H1 (cell line): ENCODE data around the gene USP35. TPM values are rescaled to one million over a fixed set of nuclear protein-coding genes. Genes with fewer than 3 reads are reported as not detected.

Experiments used
- CTCF ChIA-PET: fragments of 300-600 bp; sonication (Branson Sonifier 250); formaldehyde crosslinking; loops from one replicate; lab custom pipeline; 2021; ENCODE audit not compliant: partially characterized antibody; lab: Charles Lee
- POLR2A ChIA-PET: fragments of 300-600 bp; sonication (Branson Sonifier 250); formaldehyde crosslinking; loops from one replicate; lab custom pipeline; 2021; ENCODE audit warnings: inconsistent platforms; ENCODE audit not compliant: partially characterized antibody; lab: Charles Lee
- DNase-seq, 2 experiments: peaks; one replicate each; pipeline versions ENCODE4 v3.0.0 to v3.0.0-alpha.2; 2010 to 2022; ENCODE audit warnings: low spot score in 2 of 2, low read depth in 1 of 2, mixed read lengths in 1 of 2
- FAIRE-seq: peaks from 2 replicates; lab custom pipeline; 2011; peaks lifted over from hg19 to GRCh38; lab: Jason Lieb, UNC
- H2AFZ ChIP-seq: 2 replicates; pipeline ENCODE4 v1.8.1; 2012; ENCODE audit warnings: low read length, inconsistent platforms
- H2AK5ac ChIP-seq: 2 replicates; pipeline ENCODE4 v1.6.1; 2013; ENCODE audit warnings: low read depth, low read length
- H2BK120ac ChIP-seq: replicated peaks from 2 replicates; pipeline ENCODE3; 2013; ENCODE audit warnings: low read depth, low read length, inconsistent platforms
- H2BK12ac ChIP-seq: 2 replicates; pipeline ENCODE4 v1.6.1; 2013; ENCODE audit warnings: low read depth, low read length
- H2BK15ac ChIP-seq: 2 replicates; pipeline ENCODE4 v1.6.1; 2013; ENCODE audit warnings: low read length
- H2BK20ac ChIP-seq: 2 replicates; pipeline ENCODE4 v1.6.1; 2013; ENCODE audit warnings: low read length
- H2BK5ac ChIP-seq: 2 replicates; pipeline ENCODE4 v1.6.1; 2013; ENCODE audit warnings: low read depth, low read length
- H3K14ac ChIP-seq: 2 replicates; pipeline ENCODE4 v1.6.1; 2013; ENCODE audit warnings: inconsistent platforms; ENCODE audit not compliant: insufficient read length
- H3K18ac ChIP-seq: 2 replicates; pipeline ENCODE4 v1.6.1; 2013; ENCODE audit warnings: low read length; ENCODE audit errors: extremely low read depth
- H3K23ac ChIP-seq: 2 replicates; pipeline ENCODE4 v1.6.1; 2013; ENCODE audit warnings: inconsistent platforms; ENCODE audit not compliant: insufficient read length
- H3K23me2 ChIP-seq: 2 replicates; pipeline ENCODE4 v1.6.1; 2013; ENCODE audit warnings: low read depth, low read length
- H3K27ac ChIP-seq: 2 replicates; pipeline ENCODE4 v1.6.1; 2011; ENCODE audit warnings: low read depth, low read length, inconsistent platforms
- H3K27me3 ChIP-seq, 4 experiments: replicated peaks in 1 of 4; 1 replicate in 1 of 4; 2 replicates in 3 of 4; pipeline versions ENCODE4 v1.6.1 to v1.8.1; 2011 to 2013; ENCODE audit warnings: low read length in 3 of 4, mild to moderate bottlenecking in 3 of 4, inconsistent platforms in 2 of 4, mixed read lengths in 2 of 4, moderate library complexity in 1 of 4; ENCODE audit not compliant: control insufficient read depth in 3 of 4, insufficient read depth in 3 of 4; ENCODE audit errors: extremely low read depth in 1 of 4
- H3K36me3 ChIP-seq, 4 experiments: 2 replicates each; pipeline versions ENCODE4 v1.6.1 to v1.8.1; 2011 to 2013; ENCODE audit warnings: mild to moderate bottlenecking in 4 of 4, low read length in 3 of 4, moderate library complexity in 2 of 4, control low read depth in 1 of 4, inconsistent platforms in 1 of 4; ENCODE audit not compliant: insufficient read depth in 4 of 4, control insufficient read depth in 2 of 4
- H3K4ac ChIP-seq: replicated peaks from 2 replicates; pipeline ENCODE3; 2013; ENCODE audit warnings: low read length, low read depth, mixed read lengths, inconsistent platforms; ENCODE audit not compliant: insufficient read length
- H3K4me1 ChIP-seq, 4 experiments: replicated peaks in 1 of 4; 1 replicate in 1 of 4; 2 replicates in 3 of 4; pipeline versions ENCODE4 v1.6.1 to v1.8.1; 2011 to 2013; ENCODE audit warnings: low read length in 3 of 4, inconsistent platforms in 2 of 4, mixed read lengths in 1 of 4; ENCODE audit not compliant: insufficient read depth in 4 of 4, control insufficient read depth in 3 of 4
- H3K4me2 ChIP-seq, 2 experiments: 2 replicates each; pipeline versions ENCODE4 v1.6.1 to v1.8.1; 2011 to 2013; ENCODE audit warnings: low read depth in 2 of 2, low read length in 2 of 2, control low read depth in 1 of 2, inconsistent platforms in 1 of 2, mild to moderate bottlenecking in 1 of 2; ENCODE audit not compliant: insufficient read depth in 1 of 2
- H3K4me3 ChIP-seq, 4 experiments: fragments of 200-600, 300-600 bp in 1 of 4; sonication (generic), shearing (Covaris generic), sonication (Bioruptor Twin) in 1 of 4; 2 replicates each; pipeline versions ENCODE4 v1.5.1 to v1.8.1; 2011 to 2016; ENCODE audit warnings: low read length in 4 of 4, low read depth in 3 of 4, control low read depth in 2 of 4, inconsistent platforms in 2 of 4, mild to moderate bottlenecking in 2 of 4, mixed read lengths in 1 of 4, moderate library complexity in 1 of 4; ENCODE audit not compliant: insufficient read depth in 2 of 4; ENCODE audit errors: extremely low read depth in 1 of 4
- H3K56ac ChIP-seq: replicated peaks from 2 replicates; pipeline ENCODE3; 2013; ENCODE audit warnings: low read depth, mild to moderate bottlenecking, mixed read lengths, low read length, inconsistent platforms; ENCODE audit not compliant: insufficient read length
- H3K79me1 ChIP-seq: 2 replicates; pipeline ENCODE4 v1.6.1; 2013; ENCODE audit warnings: low read depth, low read length, control low read depth
- H3K79me2 ChIP-seq, 2 experiments: 2 replicates each; pipeline versions ENCODE4 v1.6.1 to v1.8.1; 2012 to 2013; ENCODE audit warnings: low read length in 2 of 2, mild to moderate bottlenecking in 2 of 2, inconsistent platforms in 1 of 2; ENCODE audit not compliant: insufficient read depth in 2 of 2, control insufficient read depth in 1 of 2
- H3K9ac ChIP-seq, 4 experiments: replicated peaks in 1 of 4; 1 replicate in 1 of 4; 2 replicates in 3 of 4; pipeline versions ENCODE4 v1.6.1 to v1.8.1; 2011 to 2013; ENCODE audit warnings: low read depth in 3 of 4, low read length in 3 of 4, control low read depth in 2 of 4, mild to moderate bottlenecking in 2 of 4, moderate library complexity in 2 of 4, inconsistent platforms in 1 of 4; ENCODE audit errors: extremely low read depth in 1 of 4
- H3K9me3 ChIP-seq, 2 experiments: 2 replicates each; pipeline versions ENCODE4 v1.6.1 to v1.8.1; 2012 to 2013; ENCODE audit warnings: mild to moderate bottlenecking in 2 of 2, moderate library complexity in 2 of 2, control low read depth in 1 of 2, inconsistent platforms in 1 of 2, low read depth in 1 of 2, low read length in 1 of 2, mixed read lengths in 1 of 2; ENCODE audit not compliant: insufficient read depth in 2 of 2
- H4K20me1 ChIP-seq, 2 experiments: replicated peaks in 1 of 2; 2 replicates each; pipeline versions ENCODE3 to v1.8.1; 2011 to 2013; ENCODE audit warnings: inconsistent platforms in 2 of 2, low read length in 2 of 2, mild to moderate bottlenecking in 1 of 2; ENCODE audit not compliant: insufficient read depth in 2 of 2, control insufficient read depth in 1 of 2
- H4K5ac ChIP-seq: 2 replicates; pipeline ENCODE4 v1.6.1; 2013; ENCODE audit warnings: low read length, low read depth, mixed read lengths, inconsistent platforms; ENCODE audit not compliant: insufficient read length
- H4K8ac ChIP-seq: 2 replicates; pipeline ENCODE4 v1.8.0; 2013; ENCODE audit warnings: mild to moderate bottlenecking, moderate library complexity, low read length, inconsistent platforms; ENCODE audit not compliant: insufficient read depth; ENCODE audit errors: extremely low read depth
- H4K91ac ChIP-seq: replicated peaks from 2 replicates; pipeline ENCODE3; 2013; ENCODE audit warnings: low read length, mixed read lengths, inconsistent platforms; ENCODE audit not compliant: insufficient read length
- HDAC6 ChIP-seq: IDR thresholded peaks from one replicate; pipeline ENCODE4 v1.7.1; 2012; ENCODE audit warnings: low read depth, mild to moderate bottlenecking, inconsistent platforms, low read length, moderate library complexity
- JUND ChIP-seq: IDR thresholded peaks from 2 replicates; pipeline ENCODE4 v1.6.1; 2011; ENCODE audit warnings: mild to moderate bottlenecking, improper control_type of control experiment, low read length
- RBBP5 ChIP-seq: IDR thresholded peaks from 2 replicates; pipeline ENCODE4 v1.7.1; 2012; ENCODE audit warnings: low read depth, mild to moderate bottlenecking, inconsistent platforms, low read length, moderate library complexity, borderline replicate concordance
- SP1 ChIP-seq: IDR thresholded peaks from 2 replicates; pipeline ENCODE4 v1.6.1; 2011; ENCODE audit warnings: low read depth, low read length
- SP2 ChIP-seq: IDR thresholded peaks from 2 replicates; pipeline ENCODE4 v1.6.1; 2012; ENCODE audit warnings: mild to moderate bottlenecking, low read length, inconsistent platforms
- WGBS, 2 experiments: shearing (Covaris generic) in 1 of 2; methylation state at CpG; one replicate each; pipeline versions ENCODE4 v1.1.6 to v1.1.7; 2013 to 2015; ENCODE audit warnings: low lambda C conversion rate in 2 of 2, mixed read lengths in 2 of 2, inconsistent platforms in 1 of 2, low coverage in 1 of 2, missing lambda C conversion rate in 1 of 2; ENCODE audit not compliant: insufficient replicate concordance in 2 of 2, insufficient coverage in 1 of 2, insufficient read length in 1 of 2; ENCODE audit errors: extremely low coverage in 1 of 2, missing lambda C conversion rate in 1 of 2; 5-methylcytosine and 5-hydroxymethylcytosine counted together
- polyA plus RNA-seq, 7 experiments: library from polyadenylated mRNA; depleted of rRNA in 3 of 7; stranded (reverse) in 5 of 7; unstranded in 2 of 7; fragments of >200 nt in 5 of 7; fragments of 200-250 nt in 2 of 7; gene quantifications; 1 replicate in 5 of 7; 2 replicates in 1 of 7; 4 replicates in 1 of 7; pipeline versions ENCODE4 v1.2.1 to v1.2.3, GENCODE V29; 2011 to 2013; ENCODE audit warnings: missing spikeins in 2 of 7, mixed read lengths in 2 of 7
- total RNA-seq: library from RNA; stranded (reverse); fragmentation: NEBNext Ultra II Directional; extraction: Animal tissue kit (Norgen Biotek cat#: 25700); gene quantifications from 2 replicates; pipeline ENCODE4 v1.2.1, GENCODE V29; 2021

USP35 gene
- total and polyA plus RNA-seq, 2 of the 8 experiments (the other 6 are each of a cell fraction or from before 2014, with no cell fraction given): 4.6 to 6.8 TPM

GRCh38 chr11:78199015-78199652 lies 10.4 kb downstream of the USP35 start:
- Histone ChIP-seq H3K36me3 (no peaks in the 10 kb centered on the region), H3K27ac (no peak overlapping the region), H3K56ac (no peak overlapping the region), H3K27me3 (no peaks in the 10 kb centered on the region), H3K79me2 (no peaks in the 10 kb centered on the region), H3K18ac (no peak overlapping the region), H2BK5ac (no peak overlapping the region), H2AFZ (no peak overlapping the region), H2BK15ac (no peak overlapping the region), H3K4me1 (no peaks in the 10 kb centered on the region), H3K79me1 (no peaks in the 10 kb centered on the region), H2BK20ac (no peak overlapping the region), H3K4me3 (no peak overlapping the region), H3K14ac (no peak overlapping the region), H4K91ac (no peak overlapping the region), H2AK5ac (no peak overlapping the region), H4K20me1 (peaks cover 3 to 4% of the 10 kb centered on the region in 2 experiments), H3K9me3 (no peaks in the 10 kb centered on the region), H3K23me2 (no peaks in the 10 kb centered on the region), H4K8ac (no peak overlapping the region), H2BK120ac (no peak overlapping the region), H4K5ac (no peak overlapping the region), H3K23ac (no peak overlapping the region), H3K9ac (no peak overlapping the region), H3K4ac (no peak overlapping the region), H2BK12ac (no peak overlapping the region), H3K4me2 (no peak overlapping the region)
- 85% methylated on average over 6 of the region's 6 CpGs; no CpG with 5 or more reads in 1 of the 2 experiments for WGBS, 2 experiments
- DNase-seq: no peak
- ChIA-PET CTCF (no interaction called here), POLR2A (interaction anchor here (4.2 kb wide), 1 partner anchor 10 kb away, joined by 16 read pairs; the partner anchor contains the start of genes KCTD21 and USP35)
- TF ChIP-seq SP1: no peak
- no peak for TF ChIP-seq HDAC6
- no peak for TF ChIP-seq RBBP5
- TF ChIP-seq JUND: no peak
- no peak for TF ChIP-seq SP2
- FAIRE-seq: no peak
